AG04450 (cell line): Measurements from ENCODE around the gene KIAA1328. TPM values are rescaled to one million over a fixed set of nuclear protein-coding genes. Genes with fewer than 3 reads are reported as not detected.

Experiments used
- CTCF ChIA-PET: fragments of 300-600, 350-600 bp; formaldehyde crosslinking; extraction: SDS; loops from one replicate; lab custom pipeline; 2022; ENCODE audit warnings: antibody characterized with exemption, inconsistent platforms; lab: Charles Lee
- POLR2A ChIA-PET: fragments of 350-600 bp; formaldehyde crosslinking; extraction: SDS; loops from one replicate; lab custom pipeline; 2021; ENCODE audit warnings: antibody characterized with exemption, inconsistent platforms; lab: Yijun Ruan, JAX
- DNase-seq: peaks from one replicate; pipeline ENCODE4 v3.0.0-alpha.2; 2011; ENCODE audit warnings: low read depth, low spot score
- H3K27ac ChIP-seq: one replicate; pipeline ENCODE4 v1.5.1; 2012; ENCODE audit warnings: low read depth, low read length, control low read depth
- H3K27me3 ChIP-seq: one replicate; pipeline ENCODE4 v1.6.0; 2012; ENCODE audit warnings: low read length; ENCODE audit not compliant: control insufficient read depth, insufficient read depth
- H3K4me3 ChIP-seq: 2 replicates; pipeline ENCODE4 v1.5.1; 2011; ENCODE audit warnings: mild to moderate bottlenecking, low read depth, low read length, control low read depth
- H3K9me3 ChIP-seq: 2 replicates; pipeline ENCODE4 v1.5.1; 2012; ENCODE audit warnings: low read length; ENCODE audit not compliant: control insufficient read depth, insufficient read depth
- CTCF ChIP-seq: IDR thresholded peaks from 2 replicates; pipeline ENCODE4 v1.5.1; 2011; ENCODE audit warnings: low read depth, low read length, control low read depth, inconsistent platforms
- polyA plus RNA-seq: library from polyadenylated mRNA; depleted of rRNA; stranded (reverse); fragments of >200 nt; gene quantifications from 2 replicates; pipeline ENCODE4 v1.2.3, GENCODE V29; 2011

Gene KIAA1328
- polyA plus RNA-seq, 1 experiment, result 3.9 TPM

GRCh38 chr18:37173384-37173783 lies 344.5 kb downstream of the KIAA1328 start:
- no peak for DNase-seq
- Histone ChIP-seq H3K27me3 (no peaks in the 10 kb centered on the region), H3K4me3 (no peak overlapping the region), H3K9me3 (no peaks in the 10 kb centered on the region), H3K27ac (no peak overlapping the region)
- POLR2A ChIA-PET, result no interaction called here
- no peak for TF ChIP-seq CTCF
- CTCF ChIA-PET, result no interaction called here

GRCh38 chr18:37175727-37176620 lies 347.0 kb downstream of the KIAA1328 start:
- TF ChIP-seq CTCF, result no peak
- Histone ChIP-seq H3K4me3 (no peak overlapping the region), H3K27me3 (no peaks in the 10 kb centered on the region), H3K9me3 (no peaks in the 10 kb centered on the region), H3K27ac (no peak overlapping the region)
- POLR2A ChIA-PET, result no interaction called here
- DNase-seq, result no peak
- CTCF ChIA-PET, result no interaction called here

- Histone ChIP-seq H3K9me3 (no peaks in the 10 kb centered on the region), H3K27me3 (no peaks in the 10 kb centered on the region), H3K4me3 (no peak overlapping the region), H3K27ac (no peak overlapping the region)
- no peak for DNase-seq
- TF ChIP-seq CTCF, result no peak
- CTCF ChIA-PET, result no interaction called here
- POLR2A ChIA-PET, result no interaction called here
Measured at GRCh38 chr18:37176621-37176934, 347.7 kb downstream of the KIAA1328 start.

- H3K4me3 ChIP-seq, result no peak overlapping the region
- POLR2A ChIA-PET, result interaction anchor here (0.6 kb wide), 1 partner anchor 26 kb away, joined by 3 read pairs; no protein-coding TSS in a partner anchor
- H3K27ac ChIP-seq, result no peak overlapping the region
- no peak for TF ChIP-seq CTCF
- H3K9me3 ChIP-seq, result no peaks in the 10 kb centered on the region
- no peaks in the 10 kb centered on the region for H3K27me3 ChIP-seq
- no peak for DNase-seq
- CTCF ChIA-PET, result no interaction called here
Measured at GRCh38 chr18:37179384-37179783, 350.5 kb downstream of the KIAA1328 start.

GRCh38 chr18:37180086-37180485 lies 351.2 kb downstream of the KIAA1328 start:
- Histone ChIP-seq H3K27ac (no peak overlapping the region), H3K9me3 (no peaks in the 10 kb centered on the region), H3K4me3 (no peak overlapping the region), H3K27me3 (no peaks in the 10 kb centered on the region)
- DNase-seq, result no peak
- no peak for TF ChIP-seq CTCF
- ChIA-PET POLR2A (no interaction called here), CTCF (no interaction called here)
